Ramos (cell line): Measurements from ENCODE around the gene COMMD9.

Experiments
- in situ Hi-C: fragments of 300-500 bp; cut with MboI; formaldehyde crosslinking; loops from one replicate; pipeline ENCODE4 v1.14.3; 2022; ENCODE audit warnings: low sequenced_read_pairs; ENCODE audit not compliant: unreplicated experiment

The COMMD9 gene

GRCh38 chr11:36300650-36301049 is 11.4 kb upstream of the COMMD9 start:
- in situ Hi-C loops: loop anchor here (10.0 kb wide), 1 partner anchor 164 kb away; no protein-coding TSS in a partner anchor

GRCh38 chr11:36296884-36297543 is 7.8 kb upstream of the COMMD9 start:
- in situ Hi-C loops: loop anchor here (10.0 to 25.0 kb wide), 2 partner anchors 198 to 440 kb away; no protein-coding TSS in a partner anchor

- in situ Hi-C loops: loop anchor here (10.0 to 25.0 kb wide), 2 partner anchors 199 to 441 kb away; no protein-coding TSS in a partner anchor
Observed at GRCh38 chr11:36295926-36296325, 6.7 kb upstream of the COMMD9 start, which contains the start of gene PRR5L. Gene PRR5L (plus strand): TSS chr11:36296288. CDS start chr11:36401122, 104,834 bp downstream.

- in situ Hi-C loops: loop anchor here (10.0 to 25.0 kb wide), 2 partner anchors 202 to 445 kb away; no protein-coding TSS in a partner anchor
Observed at GRCh38 chr11:36292311-36292722, 3.1 kb upstream of the COMMD9 start.

- in situ Hi-C loops: loop anchor here (25.0 kb wide), 1 partner anchor 449 kb away; no protein-coding TSS in a partner anchor
Observed at GRCh38 chr11:36288442-36289225, 590 bp downstream of the COMMD9 start.

- in situ Hi-C loops: loop anchor here (25.0 kb wide), 1 partner anchor 454 kb away; no protein-coding TSS in a partner anchor
Observed at GRCh38 chr11:36282926-36283325, 6.3 kb downstream of the COMMD9 start.

- in situ Hi-C loops: loop anchor here (25.0 kb wide), 1 partner anchor 455 kb away; no protein-coding TSS in a partner anchor
Observed at GRCh38 chr11:36281850-36282249, 7.4 kb downstream of the COMMD9 start.

- in situ Hi-C loops: loop anchor here (25.0 kb wide), 1 partner anchor 457 kb away; no protein-coding TSS in a partner anchor
Observed at GRCh38 chr11:36280531-36280930, 8.7 kb downstream of the COMMD9 start.

GRCh38 chr11:36278531-36279282 is 10.5 kb downstream of the COMMD9 start:
- in situ Hi-C loops: loop anchor here (25.0 kb wide), 1 partner anchor 459 kb away; no protein-coding TSS in a partner anchor

GRCh38 chr11:36274414-36274813 is 14.8 kb downstream of the COMMD9 start:
- in situ Hi-C loops: no loop called here

GRCh38 chr11:36273110-36273509 is 16.1 kb downstream of the COMMD9 start:
- in situ Hi-C loops: no loop called here

- in situ Hi-C loops: no loop called here
Observed at GRCh38 chr11:36271794-36272407, 17.3 kb downstream of the COMMD9 start.

GRCh38 chr11:36270701-36271100 is 18.5 kb downstream of the COMMD9 start:
- in situ Hi-C loops: no loop called here

- in situ Hi-C loops: loop anchor here (10.0 kb wide), 1 partner anchor 654 kb away; the partner anchor contains the start of gene FJX1
Observed at GRCh38 chr11:36268337-36268985, 20.8 kb downstream of the COMMD9 start.

- in situ Hi-C loops: loop anchor here (10.0 kb wide), 1 partner anchor 652 kb away; the partner anchor contains the start of gene FJX1
Observed at GRCh38 chr11:36266767-36267166, 22.5 kb downstream of the COMMD9 start.

GRCh38 chr11:36265793-36266628 is 23.2 kb downstream of the COMMD9 start:
- in situ Hi-C loops: loop anchor here (10.0 kb wide), 1 partner anchor 651 kb away; the partner anchor contains the start of gene FJX1

GRCh38 chr11:36264973-36265344 is 24.3 kb downstream of the COMMD9 start:
- in situ Hi-C loops: loop anchor here (10.0 kb wide), 1 partner anchor 650 kb away; the partner anchor contains the start of gene FJX1
